NCI-H1417 (cell line): ENCODE measurements around the gene TEX101.
A peak's percentile ranks its signal among the peaks of the same experiment; 100 is the strongest.

Experiments used
- DNase-seq, 3 experiments: peaks; one replicate each; lab custom pipeline; 2025; lab: John Stamatoyannopoulos, UW

Gene TEX101

DNA sequence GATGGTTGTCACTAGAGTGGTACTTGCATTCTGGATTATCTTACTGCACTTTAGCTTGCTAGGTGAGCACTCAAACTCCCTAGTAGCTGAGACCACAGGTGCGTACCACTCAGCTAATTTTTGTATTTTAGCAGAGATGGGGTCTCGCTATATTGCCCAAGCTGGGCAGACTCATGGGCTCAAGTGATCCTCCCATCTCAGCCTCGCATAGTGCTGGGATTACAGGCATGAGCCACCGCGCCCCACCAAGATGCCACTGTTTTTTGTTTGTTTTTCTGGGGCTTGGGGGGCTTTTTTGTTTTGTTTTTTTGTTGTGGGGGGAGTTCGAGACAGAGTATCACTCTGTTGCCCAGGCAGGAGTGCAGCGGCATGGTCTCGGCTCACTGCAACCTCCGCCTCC, 33.0 kb downstream of the TEX101 start:
- DNase-seq, result peak in 1 of 3 experiments; percentile 4

DNA sequence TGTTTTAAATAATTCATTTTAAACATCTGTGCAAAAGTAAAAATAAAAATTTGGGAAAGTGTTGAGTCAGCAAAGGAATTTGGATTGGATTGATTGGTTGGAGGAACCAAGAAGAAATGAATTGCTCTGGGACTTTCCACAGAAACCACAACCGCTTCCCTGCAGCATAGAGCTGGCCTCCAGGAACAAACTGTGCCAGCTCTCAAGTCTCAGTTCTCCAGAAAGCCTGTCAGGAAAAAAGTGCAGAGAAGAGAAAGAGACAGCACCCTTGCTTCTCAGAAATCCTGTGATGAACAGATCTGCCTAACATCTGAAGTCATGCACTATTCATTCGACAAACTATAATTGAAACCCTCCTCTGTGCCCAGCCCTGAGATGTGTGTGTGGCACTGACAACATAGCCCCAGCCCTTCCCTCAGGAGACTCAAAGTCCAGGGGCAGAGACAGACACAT, 35.9 kb downstream of the TEX101 start:
- no peak for DNase-seq

DNA sequence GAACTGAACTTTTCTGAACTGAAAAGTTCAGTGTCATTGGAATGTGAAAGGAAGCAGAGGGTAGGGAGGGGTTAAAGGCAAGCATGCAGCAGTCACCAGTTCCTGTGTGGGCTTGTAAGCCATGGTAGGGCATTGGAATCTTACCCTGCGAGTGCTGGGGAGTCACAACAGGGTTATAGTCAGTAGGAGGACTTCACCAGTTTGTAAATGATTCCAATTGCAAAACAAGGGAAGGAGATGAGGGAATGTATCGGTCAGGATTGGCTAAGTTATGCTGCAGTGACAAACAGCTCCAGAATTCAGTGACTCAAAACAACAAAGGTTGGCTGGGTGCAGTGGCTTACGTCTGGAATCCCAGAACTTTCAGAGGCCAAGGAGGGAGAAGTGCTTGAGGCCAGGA, 37.9 kb downstream of the TEX101 start:
- no peak for DNase-seq

DNA sequence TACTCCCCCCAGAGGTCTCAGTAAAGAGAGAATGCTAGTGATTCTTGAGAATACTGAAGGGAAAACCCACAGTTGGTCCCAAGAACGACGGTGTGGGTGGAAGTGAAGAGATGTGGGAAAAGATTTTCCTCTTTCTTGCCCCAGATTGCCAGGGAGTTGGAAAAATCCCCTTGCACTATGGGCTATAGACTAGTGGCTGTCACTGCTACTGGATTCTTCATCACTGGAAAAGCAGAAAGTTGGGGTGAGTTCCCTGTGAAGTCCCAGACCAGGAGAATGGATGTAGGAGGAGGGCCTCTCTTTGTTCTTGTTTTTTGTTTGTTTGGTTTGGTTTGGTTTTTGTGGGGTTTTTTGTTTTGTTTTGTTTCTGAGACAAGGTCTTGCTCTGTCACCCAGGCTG, 39.3 kb downstream of the TEX101 start:
- DNase-seq, result no peak

DNA sequence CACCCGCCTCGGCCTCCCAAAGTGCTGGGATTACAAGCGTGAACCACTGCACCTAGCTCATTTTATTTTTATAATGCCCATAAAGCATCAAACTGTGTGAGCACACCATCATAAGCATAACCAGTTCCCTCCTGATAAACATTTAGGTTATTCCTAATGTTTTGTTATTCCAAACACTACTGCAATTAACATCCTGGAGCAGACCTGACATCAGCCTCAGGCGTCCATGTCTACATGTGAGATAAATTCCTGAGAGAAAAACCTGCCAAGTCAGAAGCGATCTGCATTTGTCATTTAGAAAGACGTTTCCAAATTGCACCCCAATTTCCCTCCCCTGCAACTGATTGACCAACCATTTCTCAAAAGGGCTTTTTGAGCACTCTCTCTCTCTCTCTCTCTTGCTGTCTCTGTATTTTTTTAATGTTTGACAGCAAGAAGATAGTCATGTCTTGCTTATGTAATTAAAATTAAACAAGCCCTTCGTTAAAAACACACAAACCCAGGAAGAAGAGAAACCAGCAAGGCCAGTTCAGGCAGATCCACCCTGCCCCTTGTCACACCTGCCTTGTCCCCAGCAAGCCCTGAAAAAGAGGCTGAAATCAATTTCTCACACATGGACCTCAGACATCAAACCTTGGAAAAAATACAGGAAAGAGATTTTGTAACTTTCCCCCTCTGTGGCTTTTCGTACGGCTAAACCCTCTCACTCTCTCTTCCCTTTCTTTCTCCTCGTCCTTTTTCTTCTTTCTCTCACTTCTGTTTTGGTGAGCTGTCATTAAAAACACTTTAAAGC, 40.8 kb downstream of the TEX101 start:
- peak in 2 of 3 experiments; percentile 29 to 72 for DNase-seq

DNA sequence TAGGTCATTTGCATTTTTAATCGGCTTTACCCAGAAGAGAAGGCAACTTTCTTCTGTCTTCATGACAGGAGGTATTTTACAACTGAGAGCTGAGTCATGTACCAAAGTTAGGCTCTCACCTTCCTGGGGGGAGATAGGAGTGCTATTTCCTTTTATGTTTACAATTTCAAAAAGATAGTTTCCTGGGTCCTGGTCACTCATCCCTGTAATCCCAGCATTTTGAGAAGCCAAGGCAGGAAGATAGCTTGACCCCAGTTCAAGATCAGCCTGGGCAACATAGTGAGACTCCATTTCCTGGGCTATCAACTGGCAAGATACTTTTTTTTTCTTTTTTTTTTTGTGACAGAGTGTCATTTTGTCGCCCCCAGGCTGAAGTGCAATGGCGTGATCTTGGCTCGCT, 43.1 kb downstream of the TEX101 start:
- no peak for DNase-seq

DNA sequence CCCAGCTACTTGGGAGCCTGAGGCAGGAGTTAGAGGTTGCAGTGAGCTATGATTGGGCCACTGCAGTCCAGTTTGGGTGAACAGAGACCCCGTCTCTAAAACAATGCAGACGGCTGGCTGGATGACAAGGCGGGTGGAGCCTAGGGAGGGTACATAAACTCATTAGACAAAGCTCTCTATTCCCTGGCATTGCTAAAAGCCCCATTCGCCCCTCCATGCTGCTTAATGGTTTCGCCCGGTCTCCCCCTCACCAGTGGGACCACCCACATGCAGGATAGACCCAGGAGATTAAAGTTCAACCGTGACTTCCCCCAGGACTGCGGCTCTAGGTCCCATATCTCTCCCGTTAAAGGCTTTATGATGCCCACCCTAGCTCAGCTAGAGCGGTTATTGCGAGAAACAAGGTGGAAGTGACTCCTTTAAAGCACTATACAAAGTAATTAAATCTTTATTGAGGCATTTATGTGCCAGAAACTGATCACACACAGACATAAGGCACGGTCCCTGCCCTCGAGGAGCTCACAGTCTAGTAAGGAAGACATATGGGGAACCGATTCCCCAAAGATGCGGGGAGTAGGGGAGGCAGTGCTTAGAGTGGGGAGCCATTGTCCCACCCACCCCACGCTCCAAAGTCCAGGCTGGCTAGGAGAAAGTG, 45.8 kb downstream of the TEX101 start:
- DNase-seq, result no peak

DNA sequence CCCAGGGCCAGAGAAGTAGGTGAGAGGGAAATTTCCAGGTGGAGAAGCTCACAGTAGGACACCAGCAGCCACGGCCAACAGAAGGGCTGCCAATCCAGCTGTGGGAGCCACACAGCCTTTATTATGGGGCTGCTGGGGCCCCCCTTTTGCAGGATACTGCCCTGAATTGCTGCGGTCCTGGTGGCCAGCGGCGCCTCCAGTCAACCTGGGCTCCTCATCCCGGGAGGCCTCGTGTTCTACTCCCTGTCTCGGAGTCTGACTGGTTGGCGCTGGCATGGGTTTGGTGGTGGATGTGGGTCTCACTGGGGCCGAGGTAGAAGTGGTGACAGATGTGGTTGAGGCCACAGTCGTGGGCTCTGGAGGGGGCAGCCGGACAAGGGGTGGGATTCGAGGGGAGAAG, 46.6 kb downstream of the TEX101 start:
- no peak for DNase-seq

DNA sequence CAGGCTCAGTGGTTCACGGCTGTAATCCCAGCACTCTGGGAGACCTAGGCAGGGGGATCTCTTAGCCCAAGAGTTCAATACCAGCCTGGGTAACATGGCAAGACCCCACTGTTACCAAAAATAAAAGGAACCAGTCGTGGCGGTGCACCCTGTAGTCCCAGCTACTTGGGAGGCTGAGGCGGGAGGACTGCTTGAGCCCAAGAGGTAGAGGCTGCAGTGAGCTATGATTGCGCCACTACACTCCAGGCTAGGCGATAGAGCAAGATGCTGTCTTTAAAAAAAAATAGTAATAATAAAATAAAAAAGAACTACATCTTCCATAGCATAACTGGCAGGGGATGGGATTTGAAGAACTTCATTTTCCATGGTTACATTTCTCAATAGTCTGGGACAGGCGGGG, 47.7 kb downstream of the TEX101 start:
- no peak for DNase-seq

DNA sequence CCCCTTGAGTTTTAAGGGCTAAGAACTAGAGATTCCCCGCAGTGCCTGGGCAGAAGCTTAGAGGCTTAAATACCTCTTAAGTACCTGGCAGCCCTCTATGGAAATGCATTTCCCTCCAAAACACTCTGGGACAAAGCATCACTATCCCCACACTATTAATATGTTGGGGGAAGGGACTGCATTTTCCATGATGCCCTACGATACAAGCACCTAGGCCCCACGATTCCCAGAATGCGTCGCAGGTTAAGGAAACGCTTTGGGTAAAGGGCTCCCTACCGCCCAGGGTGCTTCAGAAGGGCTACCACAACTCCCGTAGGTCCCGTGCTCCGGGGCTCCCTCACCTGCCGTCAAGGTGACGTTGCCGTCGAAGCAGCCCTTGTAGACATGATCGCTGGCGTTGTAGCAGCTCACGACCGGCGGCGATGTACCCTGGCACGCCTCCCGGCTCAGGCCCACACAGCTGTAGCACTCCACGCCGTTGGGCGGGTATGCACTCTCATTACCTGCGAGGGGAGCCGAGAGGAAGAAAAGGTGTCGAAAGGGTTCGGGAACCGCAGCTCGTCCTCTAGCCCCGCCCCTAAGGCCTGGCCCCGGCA, 48.2 kb downstream of the TEX101 start:
- no peak for DNase-seq

DNA sequence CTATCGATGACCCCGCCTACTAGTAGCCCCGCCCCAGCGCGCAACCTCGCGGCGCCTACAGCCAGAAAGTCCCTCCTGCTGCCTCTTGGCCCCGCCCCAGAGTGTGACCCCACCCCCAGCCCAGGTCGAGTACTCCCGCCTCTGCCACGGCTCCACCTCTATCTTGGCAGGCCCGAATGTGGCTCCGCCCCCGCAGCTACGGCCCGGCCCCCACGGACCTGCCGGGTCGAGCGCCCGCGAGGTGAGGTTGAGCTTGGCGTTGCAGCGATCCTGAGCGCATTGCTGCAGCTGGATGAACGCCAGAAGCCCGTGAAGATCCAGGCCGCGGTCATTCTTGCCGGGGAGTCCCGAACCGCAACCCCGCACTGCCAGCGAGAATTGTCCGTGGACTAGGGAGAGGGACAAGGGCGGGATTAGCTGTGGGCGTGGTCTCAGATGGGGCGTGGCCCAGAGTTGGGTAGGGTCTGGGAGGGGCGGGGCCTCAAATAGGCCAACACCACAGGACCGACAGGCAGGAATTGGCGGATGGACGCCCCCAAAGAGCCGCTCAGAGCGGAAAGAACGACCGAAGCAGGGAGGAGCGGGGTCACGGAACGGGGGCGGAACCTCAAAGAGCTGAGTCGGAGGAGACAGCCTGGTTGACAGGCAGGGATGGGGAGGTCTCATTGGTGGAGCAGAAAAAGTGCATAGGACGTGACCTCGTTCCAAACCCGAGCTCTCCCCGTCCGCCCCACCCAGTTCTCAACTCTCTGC, 48.9 kb downstream of the TEX101 start:
- DNase-seq, result peak; percentile 63 to 96 (median 93)

DNA sequence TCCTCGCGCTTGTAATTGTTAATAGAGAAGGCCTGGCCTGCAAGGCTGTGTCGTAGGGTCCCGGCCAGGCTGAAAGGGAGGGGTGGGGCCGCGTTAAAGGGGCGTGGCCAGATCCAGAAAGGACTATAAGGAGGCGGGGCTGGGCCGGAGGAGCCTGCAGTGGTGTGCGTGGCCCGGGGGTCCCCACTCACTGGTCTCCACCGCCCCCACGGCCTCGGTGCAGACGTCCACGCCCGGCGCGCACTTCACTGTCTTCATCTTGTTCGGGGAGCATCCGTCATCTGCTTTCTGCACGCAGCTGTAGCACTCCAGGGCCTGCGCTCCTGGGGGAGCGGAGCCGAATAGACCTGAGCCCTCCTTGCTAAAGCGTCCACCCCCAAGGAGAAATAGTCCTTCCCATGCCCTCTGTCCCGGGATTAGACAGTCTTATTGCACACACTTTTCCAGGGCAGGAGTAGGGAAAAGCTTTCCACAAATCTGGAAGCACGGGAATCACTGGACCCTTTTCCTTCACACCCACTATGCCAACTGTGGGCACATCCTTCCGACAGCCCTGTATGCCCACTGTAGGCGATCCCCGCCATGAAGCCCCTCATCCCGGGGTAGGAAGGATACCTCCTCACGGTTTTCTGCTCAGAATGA, 49.6 kb downstream of the TEX101 start:
- DNase-seq, result no peak

DNA sequence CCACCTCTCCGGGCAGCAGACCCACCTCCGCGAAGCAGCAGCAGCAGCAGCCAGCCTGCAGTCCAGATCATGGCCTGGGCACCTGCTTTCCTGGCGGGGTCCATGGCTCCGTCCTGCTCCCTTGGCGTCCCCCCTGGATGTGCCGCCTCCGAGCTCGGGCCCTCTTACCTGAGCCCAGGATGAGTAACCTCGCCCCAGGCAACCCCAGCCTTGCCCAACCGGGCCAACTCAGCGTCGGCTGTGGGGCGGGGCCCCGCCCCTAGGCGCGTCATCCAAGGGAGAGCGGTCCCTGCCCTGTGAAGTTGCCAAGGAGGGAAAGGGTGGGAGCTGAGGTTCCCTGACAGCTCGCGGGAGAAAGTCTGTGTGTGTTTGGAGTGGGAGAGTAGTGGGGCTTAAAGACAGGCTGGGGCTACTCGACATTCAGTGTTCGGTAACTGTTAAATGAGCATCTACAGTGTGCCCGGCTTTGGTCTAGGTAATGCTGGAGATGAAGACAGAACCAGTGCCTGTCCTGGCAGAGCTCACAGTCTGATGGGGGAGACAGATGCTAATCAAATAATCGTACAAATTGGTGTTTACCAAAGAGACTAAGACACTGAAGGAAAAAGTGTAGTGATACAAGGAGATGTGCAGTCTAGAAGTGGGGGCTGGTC, 50.9 kb downstream of the TEX101 start, which contains the start of gene LYPD3:
Gene LYPD3, minus strand, starts transcription at position 141 of the 653 bp plus-strand sequence. Its CDS starts 37 bp downstream, at position 104.
- no peak for DNase-seq

DNA sequence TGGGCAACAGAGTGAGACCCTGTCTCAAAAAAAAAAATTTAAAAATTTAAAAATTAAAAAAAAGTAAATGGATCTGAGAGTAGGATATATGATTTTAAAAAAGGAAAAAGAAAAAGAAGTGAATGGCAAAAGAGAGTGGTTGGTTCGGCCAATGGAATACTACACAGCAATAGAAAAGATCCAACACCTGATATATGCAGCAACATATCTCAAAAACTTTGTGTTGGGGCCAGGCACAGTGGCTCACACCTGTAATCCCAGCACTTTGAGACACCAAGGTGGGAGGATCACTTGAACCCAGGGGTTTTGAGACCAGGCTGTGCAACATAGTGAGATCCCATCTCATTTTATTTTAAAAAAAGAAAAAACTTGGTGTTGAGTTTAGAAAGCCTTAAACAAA, 52.1 kb downstream of the TEX101 start:
- no peak for DNase-seq

DNA sequence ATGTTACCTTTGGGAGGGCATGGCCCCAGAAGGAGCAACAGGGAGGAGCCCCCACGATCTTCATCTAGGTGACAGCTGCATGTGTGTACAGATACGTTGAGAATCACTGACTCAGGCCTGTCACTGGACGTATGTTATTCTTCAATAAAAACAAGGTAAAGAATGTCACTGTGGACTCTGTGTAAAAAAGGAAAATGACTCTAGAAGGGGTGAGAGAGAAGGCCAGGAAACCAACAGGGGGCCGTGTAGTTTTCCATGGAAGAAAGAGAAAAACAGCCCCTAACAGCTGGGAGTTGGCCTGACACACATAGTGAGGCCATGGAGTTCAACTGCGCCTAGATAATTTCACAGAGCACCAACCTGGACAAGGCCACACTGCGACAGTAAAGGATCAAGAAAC, 52.6 kb downstream of the TEX101 start:
- DNase-seq, result no peak

DNA sequence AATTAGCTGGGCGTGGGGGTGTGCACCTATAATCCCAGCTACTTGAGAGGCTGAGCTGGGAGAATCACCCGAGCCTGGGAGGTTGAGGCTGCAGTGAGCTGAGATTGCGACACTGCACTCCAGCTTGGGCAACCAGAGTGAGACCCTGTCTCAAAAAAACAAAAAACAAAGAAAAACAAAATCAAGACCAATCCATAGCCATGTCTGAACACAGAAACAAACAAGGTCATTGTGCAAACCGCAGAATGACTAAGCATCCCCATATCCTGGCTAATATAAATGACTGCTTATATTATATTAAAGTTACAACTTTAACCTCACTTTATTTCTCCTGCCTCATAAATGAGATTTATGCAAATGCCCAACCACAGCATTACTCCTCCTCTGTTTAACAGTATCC, 53.0 kb downstream of the TEX101 start:
- DNase-seq, result no peak
